Measurements from ENCODE around the gene HMGB1. TPM values are rescaled to one million over a fixed set of nuclear protein-coding genes. Genes with fewer than 3 reads are reported as not detected.

Gene HMGB1
- total and polyA plus RNA-seq, 2 of the 13 experiments (the other 11 are each of a cell fraction or from before 2014, with no cell fraction given), result 115 to 584 TPM

GRCh38 chr13:30465593-30466357 lies at the start of gene HMGB1 (continued):
- no peak for TF ChIP-seq ARID3A (IDR thresholded peaks at IDR 0.05; ENCODE audit: low read depth, low read length)
- peak; percentile 65; the same call in 1 of the 2 replicates for TF ChIP-seq SALL1 (CRISPR knock-in tag; IDR thresholded peaks at IDR 0.05)
- no peak for TF ChIP-seq ZNF563 (CRISPR knock-in tag; IDR thresholded peaks at IDR 0.05)
- TF ChIP-seq ZNF143 (CRISPR knock-in tag; IDR thresholded peaks at IDR 0.05), result no peak
- TF ChIP-seq ZBTB33 (CRISPR knock-in tag; IDR thresholded peaks at IDR 0.05), result no peak
- TF ChIP-seq SPEN (CRISPR knock-in tag; IDR thresholded peaks at IDR 0.05; ENCODE audit: low read depth), result no peak; the same call in 1 of the 2 replicates
- no peak for TF ChIP-seq MIER2 (CRISPR knock-in tag; IDR thresholded peaks at IDR 0.05)
- peak; percentile 71; the same call in 1 of the 2 replicates for TF ChIP-seq ZNF878 (CRISPR knock-in tag; IDR thresholded peaks at IDR 0.05)
- no peak for TF ChIP-seq CEBPB (IDR thresholded peaks at IDR 0.05; ENCODE audit: borderline replicate concordance, low read depth, low read length)
- no peak for TF ChIP-seq ZNF282 (IDR thresholded peaks at IDR 0.05; ENCODE audit: partially characterized antibody)
- TF ChIP-seq ZNF263 (CRISPR knock-in tag; IDR thresholded peaks at IDR 0.05), result no peak
- no peak for TF ChIP-seq TRIM22 (IDR thresholded peaks at IDR 0.05)
- peak; percentile 55; the same call in 1 of the 2 replicates for TF ChIP-seq ZNF292 (CRISPR knock-in tag; IDR thresholded peaks at IDR 0.05; ENCODE audit: borderline replicate concordance, low read depth)
- no peak for TF ChIP-seq ZNF382 (CRISPR knock-in tag; IDR thresholded peaks at IDR 0.05; ENCODE audit: borderline replicate concordance)
- no peak for TF ChIP-seq ZFP82 (CRISPR knock-in tag; IDR thresholded peaks at IDR 0.05; ENCODE audit: borderline replicate concordance)
- no peak for TF ChIP-seq SIX4 (CRISPR knock-in tag; IDR thresholded peaks at IDR 0.05)
- TF ChIP-seq ZNF207 (IDR thresholded peaks at IDR 0.05; ENCODE audit: borderline replicate concordance), result no peak
- no peak for TF ChIP-seq DZIP1 (CRISPR knock-in tag; IDR thresholded peaks at IDR 0.05)
- no peak for TF ChIP-seq ATF6 (CRISPR knock-in tag; conservative IDR thresholded peaks at IDR 0.05)
- TF ChIP-seq EZH2 (conservative IDR thresholded peaks at IDR 0.05; ENCODE audit: low read depth, low read length), result no peak

Measured in HepG2 (cell line).